Urinary bladder (tissue), 4 donors: Measurements from ENCODE around the gene TSPAN16. TPM values are rescaled to one million over a fixed set of nuclear protein-coding genes. Genes with fewer than 3 reads are reported as not detected.
"Not testable (repeated sequence)": the region's sequence is repeated elsewhere in the genome, so short reads cannot be mapped to it uniquely, and the experiment has no call there.

ENCODE experiments used
- DNase-seq: peaks from one replicate; pipeline ENCODE4 v3.0.0-alpha.2; 2015; ENCODE audit errors: extremely low spot score
- H3K27ac ChIP-seq: one replicate; pipeline ENCODE4 v1.5.1; 2013; ENCODE audit warnings: low read depth, mild to moderate bottlenecking, moderate library complexity
- H3K36me3 ChIP-seq: one replicate; pipeline ENCODE4 v1.6.1; 2013; ENCODE audit warnings: mild to moderate bottlenecking, moderate library complexity; ENCODE audit not compliant: insufficient read depth
- H3K4me1 ChIP-seq: one replicate; pipeline ENCODE4 v1.6.1; 2013; ENCODE audit warnings: mild to moderate bottlenecking, moderate library complexity; ENCODE audit not compliant: insufficient read depth
- H3K4me3 ChIP-seq: one replicate; pipeline ENCODE4 v1.5.1; 2013; ENCODE audit warnings: low read depth, low read length
- WGBS: extraction: QIAGEN DNeasy Blood & Tissue Kit; methylation state at CpG from one replicate; pipeline ENCODE4 v1.1.7; 2013; 5-methylcytosine and 5-hydroxymethylcytosine counted together
- polyA plus RNA-seq: library from polyadenylated mRNA; stranded (reverse); fragments of 200-250 nt; gene quantifications from one replicate; pipeline ENCODE4 v1.2.3, GENCODE V29; 2013
- total RNA-seq: library from RNA; depleted of rRNA; stranded (reverse); fragments of >200 nt; gene quantifications from one replicate; pipeline ENCODE4 v1.2.3, GENCODE V29; 2014
- donor health status: healthy with polysubstance abuse.
- donor health status: healthy.

TSPAN16 gene
- total and polyA plus RNA-seq, 2 donors: not detected

GRCh38 chr19:11333838-11334237 is 37.9 kb downstream of the TSPAN16 start:
- not testable (repeated sequence) for H3K4me1 ChIP-seq, H3K36me3 ChIP-seq, DNase-seq, H3K27ac ChIP-seq, H3K4me3 ChIP-seq
- WGBS: 85% methylated on average over 9 of the region's 9 CpGs

GRCh38 chr19:11335449-11336146 is 39.6 kb downstream of the TSPAN16 start:
- Histone ChIP-seq H3K27ac (no peak overlapping the region), H3K4me1 (no peaks in the 10 kb centered on the region), H3K36me3 (peaks cover 8% of the 10 kb centered on the region), H3K4me3 (no peak overlapping the region)
- 96% methylated on average over 17 of the region's 17 CpGs for WGBS
- DNase-seq: no peak

GRCh38 chr19:11337080-11337479 is 41.1 kb downstream of the TSPAN16 start:
- Histone ChIP-seq H3K27ac (no peak overlapping the region), H3K4me1 (no peaks in the 10 kb centered on the region), H3K36me3 (peaks cover 8% of the 10 kb centered on the region), H3K4me3 (no peak overlapping the region)
- DNase-seq: no peak
- WGBS: 85% methylated on average over 14 of the region's 14 CpGs

GRCh38 chr19:11338121-11338520 is 42.2 kb downstream of the TSPAN16 start:
- H3K4me1 ChIP-seq: no peaks in the 10 kb centered on the region
- no peak for DNase-seq
- H3K36me3 ChIP-seq: peaks cover 8% of the 10 kb centered on the region
- WGBS: 91% methylated on average over 7 of the region's 7 CpGs
- H3K4me3 ChIP-seq: no peak overlapping the region
- no peak overlapping the region for H3K27ac ChIP-seq

GRCh38 chr19:11338569-11339253 is 42.8 kb downstream of the TSPAN16 start:
- peak overlapping the region; percentile 54 for H3K27ac ChIP-seq
- peak overlapping the region; percentile 89 for H3K4me3 ChIP-seq
- no peak for DNase-seq
- no peaks in the 10 kb centered on the region for H3K4me1 ChIP-seq
- H3K36me3 ChIP-seq: peaks cover 8% of the 10 kb centered on the region
- 30% methylated on average over 21 of the region's 21 CpGs for WGBS

GRCh38 chr19:11339254-11340098 is 43.5 kb downstream of the TSPAN16 start, which contains the start of gene RAB3D:
RAB3D (minus strand) TSS chr19:11339657; CDS start chr19:11337399, 2,258 bp downstream.
- Histone ChIP-seq H3K4me1 (no peaks in the 10 kb centered on the region), H3K4me3 (peak within 1 kb of the TSS; percentile 89), H3K27ac (peak within 1 kb of the TSS; percentile 54), H3K36me3 (peaks cover 8% of the 10 kb centered on the region)
- DNase-seq: peak; percentile 75
- WGBS: 6% methylated on average over 53 of the region's 53 CpGs

GRCh38 chr19:11340099-11340467 is 44.1 kb downstream of the TSPAN16 start:
- not testable (repeated sequence) for H3K27ac ChIP-seq, H3K4me1 ChIP-seq, H3K36me3 ChIP-seq, H3K4me3 ChIP-seq, DNase-seq
- 75% methylated on average over 8 of the region's 8 CpGs for WGBS

- DNase-seq: no peak
- H3K4me1 ChIP-seq: no peaks in the 10 kb centered on the region
- H3K27ac ChIP-seq: no peak overlapping the region
- H3K36me3 ChIP-seq: no peaks in the 10 kb centered on the region
- WGBS: 95% methylated on average over 3 of the region's 3 CpGs
- no peak overlapping the region for H3K4me3 ChIP-seq
Measured at GRCh38 chr19:11342429-11342828, 46.5 kb downstream of the TSPAN16 start.

GRCh38 chr19:11345122-11345803 is 49.3 kb downstream of the TSPAN16 start:
- H3K4me1 ChIP-seq: no peaks in the 10 kb centered on the region
- DNase-seq: no peak
- 40% methylated on average over 15 of the region's 15 CpGs for WGBS
- no peaks in the 10 kb centered on the region for H3K36me3 ChIP-seq
- H3K27ac ChIP-seq: no peak overlapping the region
- peak overlapping the region; percentile 55 for H3K4me3 ChIP-seq

GRCh38 chr19:11346104-11346940 is 50.4 kb downstream of the TSPAN16 start, which contains the start of the genes CCDC159 and TMEM205:
CCDC159 (plus strand) TSS chr19:11346519; CDS start chr19:11346607, 88 bp downstream.
TMEM205 (minus strand) TSS chr19:11346268; CDS start chr19:11345619, 649 bp downstream.
- H3K4me1 ChIP-seq: no peaks in the 10 kb centered on the region
- peak within 1 kb of the TSS; percentile 76 for H3K27ac ChIP-seq
- peak within 1 kb of the TSS; percentile 55 for H3K4me3 ChIP-seq
- H3K36me3 ChIP-seq: no peaks in the 10 kb centered on the region
- under 1% methylated on average over 50 of the region's 50 CpGs for WGBS
- peak; percentile 99 for DNase-seq

- WGBS: 72% methylated on average over 7 of the region's 7 CpGs
- no peak overlapping the region for H3K27ac ChIP-seq
- H3K4me1 ChIP-seq: no peaks in the 10 kb centered on the region
- no peaks in the 10 kb centered on the region for H3K36me3 ChIP-seq
- H3K4me3 ChIP-seq: no peak overlapping the region
- DNase-seq: no peak
Measured at GRCh38 chr19:11347546-11348039, 51.6 kb downstream of the TSPAN16 start.

- H3K36me3 ChIP-seq: no peaks in the 10 kb centered on the region
- no peak overlapping the region for H3K4me3 ChIP-seq
- 93% methylated on average over 4 of the region's 4 CpGs for WGBS
- H3K27ac ChIP-seq: no peak overlapping the region
- no peaks in the 10 kb centered on the region for H3K4me1 ChIP-seq
- no peak for DNase-seq
Measured at GRCh38 chr19:11349171-11349570, 53.2 kb downstream of the TSPAN16 start.
